Measurements from ENCODE around the gene VCX. TPM values are rescaled to one million over a fixed set of nuclear protein-coding genes. Genes with fewer than 3 reads are reported as not detected.
A peak's percentile ranks its signal among the peaks of the same experiment; 100 is the strongest.
"Not testable (repeated sequence)": the region's sequence is repeated elsewhere in the genome, so short reads cannot be mapped to it uniquely, and the experiment has no call there.

Gene VCX
- total RNA-seq, result not detected

DNA sequence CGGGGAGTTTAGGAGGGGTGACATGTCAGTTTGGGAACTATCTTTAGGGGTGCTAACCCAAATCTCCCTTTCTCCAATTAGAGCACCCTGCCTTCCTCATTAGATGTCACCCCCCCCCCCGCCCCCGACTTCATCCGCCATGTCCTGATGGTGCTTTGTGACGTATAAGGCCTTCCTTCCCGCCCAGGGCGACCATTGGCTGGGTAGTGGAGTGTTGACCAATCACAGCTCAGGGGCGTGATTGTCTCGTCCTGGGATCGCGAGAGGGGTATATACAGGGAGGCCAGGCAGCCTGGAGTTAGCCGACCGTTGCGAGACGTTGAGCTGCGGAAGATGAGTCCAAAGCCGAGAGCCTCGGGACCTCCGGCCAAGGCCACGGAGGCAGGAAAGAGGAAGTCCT, at the start of gene VCX:
Gene VCX, plus strand, starts transcription at position 301 of the 400 bp plus-strand sequence. Its CDS starts 33 bp downstream, at position 334.
- not testable (repeated sequence) for H3K4me3 Mint-ChIP-seq; H3K36me3 Mint-ChIP-seq (ENCODE audit: low read depth); ATAC-seq (replicated peaks); H3K27me3 Mint-ChIP-seq; H3K4me1 Mint-ChIP-seq; H3K27ac Mint-ChIP-seq; H3K9me3 Mint-ChIP-seq

DNA sequence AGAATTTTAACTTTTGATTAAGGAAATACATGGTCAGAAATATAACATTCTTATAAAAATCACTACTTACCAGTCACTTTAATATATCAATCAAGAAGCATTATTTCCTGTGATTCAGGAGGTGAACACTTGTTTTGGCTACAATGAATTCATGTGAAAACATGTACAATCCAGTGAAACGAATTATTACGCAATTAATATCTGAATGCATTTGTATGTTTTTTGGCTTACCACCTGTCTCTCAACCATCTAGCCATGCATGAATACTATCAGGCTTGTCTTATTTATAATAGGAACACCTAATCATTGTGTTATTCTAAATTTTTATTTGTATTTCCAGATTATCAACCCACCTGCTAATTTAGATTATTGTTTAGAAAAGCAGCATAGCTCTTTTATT, 44.6 kb upstream of the VCX start:
- Mint-ChIP-seq H3K4me3 (no peak overlapping the region), H3K4me1 (no peaks in the 10 kb centered on the region), H3K36me3 (ENCODE audit: low read depth) (no peaks in the 10 kb centered on the region), H3K27ac (no peak overlapping the region), H3K27me3 (no peaks in the 10 kb centered on the region), H3K9me3 (no peaks in the 10 kb centered on the region)
- ATAC-seq (replicated peaks), result no peak

DNA sequence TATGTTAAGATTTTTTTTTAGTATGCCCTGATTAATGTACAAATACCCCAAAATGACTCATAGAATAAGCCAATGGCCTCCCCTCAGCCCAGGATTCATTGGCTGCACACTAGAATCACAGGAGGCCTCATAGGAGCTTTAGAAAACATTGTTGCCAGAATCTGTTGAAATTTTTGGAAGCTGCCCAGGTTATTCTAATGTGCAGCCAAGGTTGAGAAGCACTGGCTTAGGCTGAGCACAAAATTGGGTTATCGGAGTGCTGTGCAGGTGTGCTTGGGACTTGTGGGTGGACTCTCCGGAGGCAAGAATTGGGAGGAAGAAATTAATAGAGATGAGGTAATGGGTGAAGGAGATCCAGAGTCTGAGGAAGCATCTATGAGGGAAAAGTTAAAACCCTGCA, 41.3 kb upstream of the VCX start:
- no peaks in the 10 kb centered on the region for H3K27me3 Mint-ChIP-seq
- no peaks in the 10 kb centered on the region for H3K9me3 Mint-ChIP-seq
- no peak overlapping the region for H3K4me3 Mint-ChIP-seq
- ATAC-seq (replicated peaks), result no peak
- H3K4me1 Mint-ChIP-seq, result no peaks in the 10 kb centered on the region
- H3K27ac Mint-ChIP-seq, result no peak overlapping the region
- no peaks in the 10 kb centered on the region for H3K36me3 Mint-ChIP-seq (ENCODE audit: low read depth)

DNA sequence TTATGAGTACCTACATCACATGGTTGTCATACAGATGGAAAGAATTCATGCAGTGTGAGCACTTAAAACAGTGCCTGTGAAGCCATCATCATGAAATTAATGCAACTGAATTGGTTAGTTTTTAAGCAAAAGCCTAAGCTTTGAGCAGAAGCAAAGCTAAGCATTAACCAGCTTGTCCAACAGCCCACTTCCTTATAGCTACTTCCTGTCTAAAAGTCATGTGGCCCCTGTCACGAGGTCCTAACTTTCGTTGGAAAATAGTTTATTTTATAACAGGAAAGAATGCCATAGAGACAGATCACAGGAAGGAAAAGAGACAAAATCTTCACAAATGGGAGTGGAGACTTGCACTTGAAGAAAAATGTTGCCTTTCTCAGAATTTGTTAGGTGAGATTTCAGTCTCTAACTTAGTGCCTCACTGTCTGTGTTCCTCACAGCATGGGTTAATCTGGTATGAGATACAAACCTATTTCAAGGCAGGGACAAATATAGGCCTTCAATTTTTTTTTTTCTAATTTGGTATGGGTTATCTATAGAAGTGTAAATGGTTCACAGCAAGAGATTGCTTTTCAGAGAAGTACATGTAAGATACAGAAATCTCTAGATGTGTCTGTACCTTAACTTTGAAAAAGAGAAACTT, 27.7 kb upstream of the VCX start:
- ATAC-seq (replicated peaks), result no peak
- H3K27me3 Mint-ChIP-seq, result no peaks in the 10 kb centered on the region
- H3K4me1 Mint-ChIP-seq, result no peaks in the 10 kb centered on the region
- H3K9me3 Mint-ChIP-seq, result peaks cover 3% of the 10 kb centered on the region
- H3K36me3 Mint-ChIP-seq (ENCODE audit: low read depth), result no peaks in the 10 kb centered on the region
- no peak overlapping the region for H3K4me3 Mint-ChIP-seq
- H3K27ac Mint-ChIP-seq, result no peak overlapping the region

DNA sequence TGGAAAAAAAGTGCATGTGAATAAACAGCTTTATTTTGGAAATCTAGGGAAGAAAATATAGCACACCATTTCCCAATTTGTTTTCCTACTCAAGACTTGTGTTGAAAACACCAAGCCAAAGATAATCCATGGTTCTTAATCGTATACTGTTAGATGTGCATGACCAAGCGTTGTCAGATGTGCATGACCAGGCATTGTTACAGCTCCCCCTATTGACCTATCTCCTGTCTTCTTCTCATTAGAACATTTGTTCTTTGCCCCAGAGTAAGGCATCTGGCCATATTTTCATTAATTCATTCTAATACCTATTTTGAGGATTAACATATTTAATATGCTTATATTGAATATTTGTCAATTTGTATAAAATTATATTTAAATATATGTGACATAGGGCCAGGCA, 14.4 kb upstream of the VCX start:
- Mint-ChIP-seq H3K36me3 (ENCODE audit: low read depth) (no peaks in the 10 kb centered on the region), H3K4me3 (no peak overlapping the region), H3K4me1 (no peaks in the 10 kb centered on the region), H3K9me3 (no peaks in the 10 kb centered on the region), H3K27me3 (no peaks in the 10 kb centered on the region), H3K27ac (no peak overlapping the region)
- ATAC-seq (replicated peaks), result no peak

DNA sequence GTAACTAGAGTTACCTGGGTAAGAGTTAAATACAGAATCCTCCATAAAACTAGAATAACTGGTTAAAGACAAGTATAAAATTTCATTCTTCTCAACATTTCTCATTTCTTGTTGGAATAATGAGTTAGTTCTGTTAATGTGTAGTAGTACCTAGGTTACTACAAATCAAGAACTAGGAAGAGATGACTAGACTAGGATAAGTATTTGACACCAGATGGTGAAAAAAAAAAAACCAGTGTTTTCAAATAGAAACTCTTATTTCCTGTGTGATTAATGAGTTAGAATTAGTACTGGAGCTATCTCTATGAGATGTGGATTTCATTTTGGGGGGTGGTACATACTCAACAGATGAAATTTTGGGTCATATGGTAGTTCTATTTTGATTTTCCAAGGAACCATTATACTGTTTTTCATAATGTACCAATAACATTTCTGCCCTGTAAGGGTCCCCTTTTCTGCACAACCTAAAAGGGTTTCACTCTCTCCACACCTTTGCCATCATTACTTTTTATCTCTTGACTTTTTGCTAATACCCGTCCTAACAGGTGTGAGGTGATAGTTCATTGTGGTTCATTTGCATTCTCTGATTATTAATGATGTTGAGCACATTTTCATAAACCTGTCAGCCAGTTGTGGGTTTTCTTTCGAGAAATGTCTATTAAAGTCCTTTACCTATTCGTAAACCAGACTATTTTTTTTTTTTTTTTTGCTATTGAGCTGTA, 1.7 kb upstream of the VCX start:
- no peak for ATAC-seq (replicated peaks)
- Mint-ChIP-seq H3K27ac (no peak overlapping the region), H3K4me3 (no peak overlapping the region), H3K27me3 (no peaks in the 10 kb centered on the region), H3K4me1 (no peaks in the 10 kb centered on the region), H3K36me3 (ENCODE audit: low read depth) (no peaks in the 10 kb centered on the region), H3K9me3 (no peaks in the 10 kb centered on the region)

DNA sequence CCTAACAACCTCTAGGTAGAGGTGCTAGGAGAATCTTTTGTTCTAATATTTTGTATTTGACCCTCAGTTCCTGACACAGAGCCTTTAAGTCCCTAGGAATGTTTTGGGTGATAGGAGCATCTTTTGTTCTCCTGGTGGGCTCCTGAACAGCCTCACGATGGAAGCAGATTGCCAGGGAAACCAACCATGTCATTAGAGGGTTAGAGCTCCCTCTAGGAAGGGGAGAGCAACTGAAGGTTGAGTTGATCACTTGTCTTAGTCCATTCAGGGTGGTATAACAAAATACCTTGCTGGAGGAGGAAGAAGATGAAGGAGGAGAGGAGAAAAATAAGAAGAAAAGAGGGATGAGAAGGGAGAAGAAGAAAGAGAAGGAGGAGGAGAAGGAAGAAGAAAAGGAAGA, 9.2 kb downstream of the VCX start:
- Mint-ChIP-seq H3K27ac (no peak overlapping the region), H3K27me3 (peaks cover 4% of the 10 kb centered on the region), H3K4me3 (no peak overlapping the region), H3K36me3 (ENCODE audit: low read depth) (no peaks in the 10 kb centered on the region), H3K9me3 (no peaks in the 10 kb centered on the region), H3K4me1 (no peaks in the 10 kb centered on the region)
- ATAC-seq (replicated peaks), result no peak

DNA sequence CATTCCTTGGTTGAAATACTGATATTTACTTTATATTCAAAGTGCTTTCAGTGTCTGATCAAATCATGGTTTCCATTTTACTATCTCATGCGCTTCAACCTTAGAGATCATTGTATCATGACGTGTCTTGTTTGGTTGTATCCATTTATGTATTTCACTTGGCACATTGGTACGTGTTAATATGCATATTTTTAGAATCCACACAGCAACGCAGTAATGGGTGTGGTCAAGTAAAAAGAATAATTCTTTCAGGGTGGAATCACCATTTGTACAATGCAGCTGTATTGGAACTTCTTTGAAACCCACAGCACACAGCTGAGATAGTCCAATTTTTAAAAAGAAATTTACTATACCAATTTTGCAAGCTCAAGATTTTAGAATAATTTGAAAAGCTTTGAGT, 29.1 kb downstream of the VCX start:
- no peaks in the 10 kb centered on the region for H3K9me3 Mint-ChIP-seq
- no peak overlapping the region for H3K4me3 Mint-ChIP-seq
- ATAC-seq (replicated peaks), result no peak
- H3K27ac Mint-ChIP-seq, result no peak overlapping the region
- no peaks in the 10 kb centered on the region for H3K36me3 Mint-ChIP-seq (ENCODE audit: low read depth)
- H3K27me3 Mint-ChIP-seq, result peaks cover 3% of the 10 kb centered on the region
- no peaks in the 10 kb centered on the region for H3K4me1 Mint-ChIP-seq

DNA sequence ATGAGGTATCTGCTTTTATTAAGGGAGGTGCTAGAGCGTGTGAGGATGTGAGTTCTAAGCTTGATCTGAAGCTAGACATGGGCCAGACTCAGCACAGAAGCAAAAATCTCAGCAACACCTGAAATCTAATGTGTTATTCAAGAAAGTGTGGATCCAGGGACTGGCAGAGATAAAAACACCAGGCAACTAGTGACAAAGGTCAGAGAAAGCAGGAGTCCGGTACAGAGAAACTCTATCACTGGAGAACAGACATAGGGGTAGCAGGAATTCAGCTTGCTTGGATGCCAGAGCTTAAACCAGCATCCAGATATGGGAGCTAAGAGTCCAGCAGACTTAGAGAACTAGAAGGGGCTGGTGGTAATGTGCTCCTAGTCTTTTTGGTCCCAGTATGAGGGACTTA, 34.0 kb downstream of the VCX start:
- Mint-ChIP-seq H3K4me1 (no peaks in the 10 kb centered on the region), H3K36me3 (ENCODE audit: low read depth) (no peaks in the 10 kb centered on the region), H3K4me3 (no peak overlapping the region), H3K27ac (no peak overlapping the region), H3K27me3 (peaks cover 3% of the 10 kb centered on the region), H3K9me3 (no peaks in the 10 kb centered on the region)
- ATAC-seq (replicated peaks), result no peak

DNA sequence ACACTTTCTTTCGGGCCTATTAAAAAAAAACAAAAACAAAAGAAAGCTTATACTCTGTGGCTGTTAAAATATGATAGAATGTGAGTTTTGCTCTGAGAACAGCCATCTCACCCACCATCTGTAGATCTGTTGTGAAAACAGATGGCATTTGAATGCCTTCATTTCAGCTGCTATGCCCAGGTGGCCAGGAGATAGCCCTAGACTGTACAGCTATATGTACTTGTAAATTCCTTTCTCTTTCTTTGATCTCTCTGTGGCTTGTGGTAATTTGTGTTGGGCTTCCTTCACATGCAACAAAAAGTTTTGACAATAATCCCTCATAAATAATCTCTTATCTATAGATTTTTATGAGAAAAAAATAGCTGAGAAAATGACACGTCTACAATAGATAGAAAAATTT, 46.2 kb downstream of the VCX start:
- Mint-ChIP-seq H3K9me3 (no peaks in the 10 kb centered on the region), H3K4me1 (no peaks in the 10 kb centered on the region), H3K27ac (no peak overlapping the region), H3K4me3 (no peak overlapping the region), H3K27me3 (peaks cover 6% of the 10 kb centered on the region), H3K36me3 (ENCODE audit: low read depth) (no peaks in the 10 kb centered on the region)
- ATAC-seq (replicated peaks), result peak; percentile 42

DNA sequence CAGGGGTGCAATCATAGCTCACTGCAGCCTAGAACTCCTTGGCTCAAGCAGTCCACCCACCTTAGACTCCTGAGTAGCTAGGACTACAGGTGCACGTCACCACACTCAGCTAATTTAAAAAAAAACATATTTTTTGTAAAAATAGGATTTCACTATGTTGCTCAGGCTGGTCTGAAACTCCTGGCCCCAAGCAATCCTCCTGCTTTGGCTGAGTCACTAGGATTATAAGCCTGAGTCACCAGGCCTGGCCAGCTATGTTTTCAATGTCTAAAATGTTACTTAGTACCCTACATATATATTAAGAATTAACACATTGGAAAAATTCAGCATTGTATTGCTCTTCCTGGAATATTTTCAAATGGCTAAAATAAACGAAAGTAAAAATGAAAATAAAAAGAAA, 46.7 kb downstream of the VCX start:
- no peak overlapping the region for H3K27ac Mint-ChIP-seq
- H3K4me3 Mint-ChIP-seq, result no peak overlapping the region
- H3K4me1 Mint-ChIP-seq, result no peaks in the 10 kb centered on the region
- H3K27me3 Mint-ChIP-seq, result peaks cover 6% of the 10 kb centered on the region
- no peaks in the 10 kb centered on the region for H3K9me3 Mint-ChIP-seq
- ATAC-seq (replicated peaks), result peak; percentile 61
- H3K36me3 Mint-ChIP-seq (ENCODE audit: low read depth), result no peaks in the 10 kb centered on the region

DNA sequence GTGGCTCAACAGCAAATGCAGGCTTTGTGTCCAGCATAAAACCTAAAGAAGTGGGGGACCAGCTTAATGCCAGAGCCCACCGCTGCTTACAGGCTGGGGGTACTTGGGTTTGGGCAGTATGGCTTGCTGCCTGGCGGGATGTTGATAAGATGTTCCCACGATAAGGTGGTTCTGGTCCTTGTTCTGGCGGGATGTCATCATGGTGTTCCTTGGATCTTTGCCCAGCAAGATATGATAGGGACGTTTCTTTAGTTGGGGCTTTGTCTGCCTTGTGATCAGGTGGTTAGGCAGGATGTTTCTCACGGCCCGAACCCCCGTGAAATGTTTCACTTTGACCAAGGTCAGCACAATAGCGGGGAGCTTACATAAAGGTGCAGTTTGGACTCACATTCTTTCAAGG, 49.0 kb downstream of the VCX start:
- no peak for ATAC-seq (replicated peaks)
- H3K9me3 Mint-ChIP-seq, result no peaks in the 10 kb centered on the region
- H3K4me1 Mint-ChIP-seq, result no peaks in the 10 kb centered on the region
- no peaks in the 10 kb centered on the region for H3K36me3 Mint-ChIP-seq (ENCODE audit: low read depth)
- no peak overlapping the region for H3K27ac Mint-ChIP-seq
- H3K27me3 Mint-ChIP-seq, result peaks cover under 1% of the 10 kb centered on the region
- H3K4me3 Mint-ChIP-seq, result no peak overlapping the region

Other genes with a start within 250 kb of the VCX start
- 1 to 10 TPM; 6.4 to 7.8 TPM for gene PNPLA4, start 84.2 kb downstream of the VCX start, total RNA-seq

All from activated T-helper 17 cell treated with anti-CD3 and anti-CD28 coated beads, Interleukin-2, amount 50 U/mL, for 72 hours (primary cell).